HG02973 (cell line): ENCODE measurements around the gene RABGEF1.
"Not testable (repeated sequence)": the region's sequence is repeated elsewhere in the genome, so short reads cannot be mapped to it uniquely, and the experiment has no call there.

ENCODE experiments used
- ATAC-seq: cut with Tn5 transposase; IDR thresholded peaks from one replicate; pipeline ENCODE4 v1.9.1; 2021; ENCODE audit warnings: moderate library complexity; ENCODE audit not compliant: unreplicated experiment

RABGEF1 gene

GRCh38 chr7:66800591-66800990 lies 60.1 kb downstream of the RABGEF1 start:
- no peak for ATAC-seq

- no peak for ATAC-seq
These were observed 63.5 kb downstream of the RABGEF1 start for GRCh38 chr7:66804001-66804400.

GRCh38 chr7:66807736-66808135 lies 67.2 kb downstream of the RABGEF1 start:
- no peak for ATAC-seq

- no peak for ATAC-seq
These were observed 70.2 kb downstream of the RABGEF1 start for GRCh38 chr7:66810716-66811115.

GRCh38 chr7:66815186-66815875 lies 74.8 kb downstream of the RABGEF1 start:
- ATAC-seq = not testable (repeated sequence)

GRCh38 chr7:66815951-66816350 lies 75.4 kb downstream of the RABGEF1 start:
- ATAC-seq = no peak

GRCh38 chr7:66816658-66817057 lies 76.1 kb downstream of the RABGEF1 start:
- ATAC-seq = not testable (repeated sequence)

- not testable (repeated sequence) for ATAC-seq
These were observed 76.8 kb downstream of the RABGEF1 start for GRCh38 chr7:66817208-66817795.

- ATAC-seq = not testable (repeated sequence)
These were observed 77.4 kb downstream of the RABGEF1 start for GRCh38 chr7:66817956-66818355.

GRCh38 chr7:66824041-66824440 lies 83.5 kb downstream of the RABGEF1 start:
- ATAC-seq = no peak

GRCh38 chr7:66825538-66825937 lies 85.0 kb downstream of the RABGEF1 start:
- ATAC-seq = not testable (repeated sequence)

- no peak for ATAC-seq
These were observed 86.1 kb downstream of the RABGEF1 start for GRCh38 chr7:66826649-66827048.

GRCh38 chr7:66830976-66831375 lies 90.4 kb downstream of the RABGEF1 start:
- not testable (repeated sequence) for ATAC-seq

GRCh38 chr7:66832531-66833351 lies 92.2 kb downstream of the RABGEF1 start:
- ATAC-seq = no peak

GRCh38 chr7:66837007-66837406 lies 96.5 kb downstream of the RABGEF1 start:
- ATAC-seq = no peak

- no peak for ATAC-seq
These were observed 97.1 kb downstream of the RABGEF1 start for GRCh38 chr7:66837661-66838060.

GRCh38 chr7:66839814-66840213 lies 99.3 kb downstream of the RABGEF1 start:
- ATAC-seq = no peak

GRCh38 chr7:66840316-66840715 lies 99.8 kb downstream of the RABGEF1 start:
- no peak for ATAC-seq

- no peak for ATAC-seq
These were observed 101.4 kb downstream of the RABGEF1 start for GRCh38 chr7:66841898-66842297.

GRCh38 chr7:66843492-66843891 lies 103.0 kb downstream of the RABGEF1 start:
- ATAC-seq = not testable (repeated sequence)

GRCh38 chr7:66844552-66845378 lies 104.2 kb downstream of the RABGEF1 start:
- ATAC-seq = peak; percentile 94
